DMS53 (cell line): ENCODE measurements around the gene SPSB1.
A peak's percentile ranks its signal among the peaks of the same experiment; 100 is the strongest.

Source experiments
- DNase-seq: peaks from one replicate; lab custom pipeline; 2025; lab: John Stamatoyannopoulos, UW

SPSB1 gene

DNA sequence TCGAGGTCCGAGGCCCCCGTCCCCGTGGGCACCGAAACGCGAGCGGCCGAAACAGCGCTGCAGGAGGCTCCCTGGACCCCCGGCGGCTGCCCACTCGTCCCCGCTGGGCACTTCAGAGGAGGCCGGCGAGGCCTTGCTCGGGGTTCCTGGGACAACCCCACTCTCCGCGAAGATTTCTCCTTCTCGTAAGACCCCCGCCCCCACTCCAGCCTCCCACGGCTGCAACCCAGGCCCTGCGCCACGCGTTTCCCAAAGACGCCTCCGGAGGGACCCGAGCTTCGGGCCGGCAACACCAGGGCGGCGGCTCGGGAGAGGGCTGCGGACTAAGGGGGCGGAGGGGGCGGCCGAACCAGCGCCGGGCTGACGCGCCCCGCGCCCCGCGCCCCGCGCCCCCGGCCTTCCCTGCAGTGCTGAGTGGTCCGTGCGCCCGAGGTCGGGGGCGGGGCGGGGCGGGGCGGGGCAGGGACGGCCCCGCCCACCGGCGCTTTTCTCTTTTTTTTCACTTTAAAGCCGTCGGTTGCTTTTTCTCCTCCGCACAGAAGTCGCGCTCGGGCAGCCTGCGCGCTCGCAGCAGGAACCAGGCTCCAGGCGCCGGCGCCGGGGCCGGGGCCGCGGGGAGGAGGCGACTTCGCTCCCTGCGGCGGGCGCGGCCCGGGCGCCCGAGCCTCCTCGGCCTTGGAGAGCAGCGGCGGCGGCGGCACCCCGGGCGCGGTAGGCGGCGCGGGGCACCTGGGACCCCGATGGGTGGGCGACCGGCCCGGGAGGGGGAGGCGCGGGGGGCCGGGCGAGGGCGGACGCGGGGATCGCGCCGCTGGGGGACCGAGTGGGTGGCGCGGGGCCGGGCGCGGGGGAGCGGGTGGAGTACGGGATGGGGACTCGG, at the start of gene SPSB1:
TSS of gene SPSB1 (plus strand) at position 534 of the 880 bp plus-strand sequence. CDS start 62,998 bp downstream, outside the sequence.
- peak; percentile 89 for DNase-seq

DNA sequence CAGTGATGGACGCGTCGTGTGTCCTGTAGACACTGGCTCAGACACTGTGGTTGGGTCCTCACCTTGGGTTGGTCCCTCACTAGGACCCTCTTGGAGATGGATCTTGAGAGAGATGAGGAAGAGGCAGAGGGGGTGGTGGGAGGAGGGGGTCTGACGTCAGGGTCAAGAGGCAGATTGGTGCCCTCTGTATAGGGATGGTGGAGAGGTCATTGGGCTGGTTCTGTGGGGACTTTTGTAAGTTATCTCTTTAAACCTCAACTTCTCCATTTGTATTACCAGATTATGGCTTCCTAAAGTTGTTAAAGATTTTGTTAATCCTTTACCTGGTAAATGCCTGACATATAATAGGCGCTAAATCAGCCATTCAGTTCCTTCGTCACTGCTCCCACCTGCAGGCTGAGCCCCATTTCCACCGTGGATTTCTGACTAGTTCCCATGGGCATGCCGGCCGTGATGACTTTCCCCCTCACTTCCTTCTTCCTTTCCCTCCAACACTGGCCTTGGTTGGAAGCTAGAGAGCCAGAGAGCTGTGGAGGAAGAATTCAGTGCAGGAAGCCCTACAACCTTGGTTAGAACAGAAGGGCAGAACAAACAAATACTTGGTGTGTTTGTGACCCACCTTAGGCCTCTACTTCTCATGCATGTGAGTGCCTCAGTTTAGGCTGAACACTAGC, 49.5 kb upstream of the SPSB1 start:
- DNase-seq, result no peak

DNA sequence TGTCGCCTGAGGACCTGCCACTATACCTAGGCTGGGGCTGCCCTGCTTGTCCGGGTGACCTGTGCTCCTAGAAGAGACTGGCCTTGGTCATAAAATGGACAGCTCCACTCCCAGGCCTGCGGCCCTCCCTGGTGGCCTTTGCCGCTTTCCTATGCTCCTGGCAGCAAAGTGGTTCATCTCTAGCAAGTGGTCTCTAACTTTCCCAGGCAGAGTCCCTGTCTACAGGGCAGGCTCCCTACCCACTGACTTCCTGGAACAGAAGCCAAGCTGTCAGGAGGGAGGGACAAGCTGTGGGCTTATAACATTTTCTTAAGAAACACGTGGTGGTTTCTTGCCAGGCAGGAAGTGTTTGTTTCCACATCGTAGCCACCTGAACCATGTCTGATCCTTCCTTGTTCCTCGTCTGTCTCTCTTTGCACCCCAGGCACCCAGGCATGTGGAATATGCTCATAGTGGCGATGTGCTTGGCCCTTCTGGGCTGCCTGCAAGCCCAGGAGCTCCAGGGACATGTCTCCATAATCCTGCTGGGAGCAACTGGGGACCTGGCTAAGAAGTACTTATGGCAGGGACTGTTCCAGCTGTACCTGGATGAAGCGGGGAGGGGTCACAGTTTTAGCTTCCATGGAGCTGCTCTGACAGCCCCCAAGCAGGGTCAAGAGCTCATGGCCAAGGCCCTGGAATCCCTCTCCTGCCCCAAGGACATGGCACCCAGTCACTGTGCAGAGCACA, 48.0 kb upstream of the SPSB1 start:
- DNase-seq, result no peak

DNA sequence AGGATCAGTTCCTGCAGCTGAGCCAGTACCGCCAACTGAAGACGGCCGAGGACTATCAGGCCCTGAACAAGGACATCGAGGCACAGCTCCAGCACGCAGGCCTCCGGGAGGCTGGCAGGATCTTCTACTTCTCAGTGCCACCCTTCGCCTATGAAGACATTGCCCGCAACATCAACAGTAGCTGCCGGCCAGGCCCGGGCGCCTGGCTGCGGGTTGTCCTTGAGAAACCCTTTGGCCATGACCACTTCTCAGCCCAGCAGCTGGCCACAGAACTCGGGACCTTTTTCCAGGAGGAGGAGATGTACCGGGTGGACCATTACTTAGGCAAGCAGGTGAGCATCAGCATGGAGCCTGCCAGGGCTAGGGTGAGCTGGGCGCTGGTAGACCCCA, 47.5 kb upstream of the SPSB1 start:
- DNase-seq, result no peak

DNA sequence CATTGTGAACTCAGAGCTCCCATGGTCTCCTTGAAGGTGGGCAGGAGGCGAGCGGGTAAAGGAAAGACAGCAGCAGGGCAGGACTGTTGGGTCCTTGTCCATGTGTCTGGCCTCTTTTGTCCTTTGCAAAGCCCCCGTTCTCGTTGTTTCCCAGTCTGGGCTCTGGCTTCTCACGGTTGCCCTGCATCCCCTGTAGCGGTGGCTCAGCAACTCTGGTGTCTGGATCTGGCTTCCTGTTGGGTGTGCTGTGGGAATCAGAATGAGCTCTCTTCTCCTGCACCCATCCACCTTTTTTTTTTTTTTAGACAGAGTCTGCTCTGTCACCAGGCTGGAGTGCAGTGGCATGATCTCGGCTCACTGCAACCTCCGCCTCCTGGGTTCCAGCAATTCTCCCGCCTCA, 47.0 kb upstream of the SPSB1 start:
- no peak for DNase-seq

DNA sequence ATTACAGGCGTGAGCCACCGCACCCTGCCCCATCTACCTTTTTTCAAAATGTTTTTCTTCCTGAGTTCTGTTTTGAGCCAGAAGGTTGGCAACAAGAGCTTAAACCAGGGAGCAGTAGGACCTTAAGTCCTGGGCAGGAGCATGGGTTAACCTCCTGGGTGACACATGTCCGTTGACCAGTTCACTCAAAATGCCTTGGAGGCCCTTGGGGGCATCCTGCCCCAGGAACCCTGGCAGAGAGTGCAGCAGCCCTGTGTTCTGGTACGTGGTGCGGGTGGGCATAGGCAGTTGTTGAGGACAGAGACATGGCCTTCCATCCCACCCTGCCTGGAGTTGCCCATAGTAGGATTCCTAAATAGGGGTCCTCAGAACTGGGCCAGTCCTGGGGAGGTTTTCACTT, 46.5 kb upstream of the SPSB1 start:
- DNase-seq, result no peak

DNA sequence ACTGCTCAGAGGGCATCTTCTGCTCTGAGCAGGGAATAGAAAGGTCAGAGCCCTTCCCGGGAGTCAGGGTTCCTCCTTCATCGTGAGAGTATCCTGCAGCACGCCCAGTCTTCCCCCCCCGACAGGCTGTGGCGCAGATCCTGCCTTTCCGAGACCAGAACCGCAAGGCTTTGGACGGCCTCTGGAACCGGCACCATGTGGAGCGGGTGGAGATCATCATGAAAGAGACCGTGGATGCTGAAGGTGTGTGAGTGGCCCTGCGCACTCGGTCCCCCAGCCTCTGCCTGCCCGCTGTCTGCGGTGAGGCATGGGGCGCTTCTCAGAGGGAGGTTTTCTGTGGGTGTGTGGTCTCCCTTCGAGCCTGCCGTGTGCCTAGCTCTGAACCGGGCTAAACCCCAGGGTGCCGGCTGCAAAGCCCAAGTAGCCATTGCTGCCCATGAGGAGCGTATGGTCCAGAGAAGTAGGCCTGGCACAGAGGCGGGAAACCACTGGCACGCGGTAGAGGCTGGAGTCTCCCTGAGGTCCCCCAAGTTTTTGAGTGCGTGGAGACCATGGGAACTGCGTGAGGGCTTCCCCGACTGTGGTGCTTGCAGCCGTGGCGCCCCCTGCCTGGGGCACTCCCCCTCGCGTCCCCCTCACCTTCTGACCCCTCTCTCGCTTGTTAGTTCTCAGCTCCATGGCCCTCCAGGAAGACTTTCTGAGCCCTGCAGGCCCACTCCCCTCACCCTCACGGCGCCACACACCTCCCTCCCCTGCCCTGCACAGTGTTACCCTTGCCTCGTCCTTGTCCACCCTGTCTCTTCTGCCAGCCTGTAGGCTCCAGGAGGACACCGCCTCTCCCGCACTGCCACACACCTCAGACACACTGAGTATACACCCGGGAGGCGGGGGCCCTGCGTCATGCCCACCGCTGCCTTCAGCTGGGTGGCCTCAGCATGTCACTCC, 45.6 kb upstream of the SPSB1 start:
- no peak for DNase-seq

DNA sequence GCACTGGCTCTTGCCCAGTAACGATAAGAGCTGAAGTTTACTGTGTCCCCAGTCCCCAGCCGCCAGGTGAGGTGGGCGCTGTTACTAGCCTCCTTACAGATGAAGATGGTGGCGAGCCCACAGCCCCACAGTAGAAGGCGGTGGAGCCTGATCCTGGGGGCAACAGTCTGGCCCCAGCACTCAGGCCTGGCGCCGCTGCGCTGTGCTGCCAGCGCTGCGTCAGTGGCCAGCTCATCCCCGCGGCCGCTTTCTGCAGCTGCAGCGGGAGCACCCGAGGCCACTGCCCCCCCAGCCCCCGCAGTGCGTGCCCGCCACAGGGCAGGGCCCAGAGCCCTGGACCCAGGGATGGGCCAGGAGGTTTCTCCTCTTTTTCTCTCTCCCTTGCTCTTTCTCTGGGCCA, 44.8 kb upstream of the SPSB1 start:
- no peak for DNase-seq

DNA sequence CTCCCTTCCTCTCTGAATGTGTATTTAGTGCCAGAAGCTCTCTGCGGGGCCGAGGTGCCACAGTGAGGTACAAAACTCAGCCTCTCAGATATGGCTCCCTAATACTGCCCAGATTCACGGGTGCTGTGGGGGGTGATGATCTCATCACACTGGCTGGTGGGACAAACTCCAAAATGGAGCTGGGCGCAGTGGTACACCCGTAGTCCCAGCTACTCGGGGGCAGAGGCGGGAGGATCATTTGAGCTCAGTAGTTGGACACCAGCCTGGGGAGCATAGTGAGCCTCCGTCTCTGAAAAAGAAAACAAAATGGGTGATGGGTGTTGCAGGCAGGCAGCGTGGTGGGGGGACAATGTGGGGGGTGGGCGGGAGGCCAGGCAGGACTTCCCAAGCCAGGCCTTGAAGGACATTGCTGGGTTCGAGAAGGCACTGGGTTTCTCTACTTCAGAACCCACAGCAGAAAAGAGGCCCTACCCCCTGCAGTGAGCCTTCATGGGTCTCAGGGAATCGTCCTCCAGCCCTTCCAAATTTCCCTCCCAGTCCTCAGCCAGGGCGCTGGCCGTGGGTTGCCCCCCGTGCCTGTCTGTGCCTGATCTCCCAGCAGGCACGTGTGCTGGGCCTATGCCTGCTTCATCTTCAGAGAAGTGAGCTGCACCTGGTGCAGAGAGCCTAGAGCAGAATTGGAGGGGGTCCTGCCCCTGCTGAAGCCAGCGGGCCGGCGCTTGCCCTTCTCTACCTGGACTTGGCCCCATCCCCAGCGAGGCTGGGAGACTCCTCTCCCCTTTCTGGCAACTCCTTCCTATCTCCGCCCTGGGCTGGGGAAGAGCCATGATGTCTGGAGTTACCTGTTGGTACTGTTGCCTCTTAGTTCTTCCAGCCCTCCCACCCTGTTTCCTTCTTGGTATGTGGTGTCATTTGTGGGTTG, 44.1 kb upstream of the SPSB1 start:
- no peak for DNase-seq

DNA sequence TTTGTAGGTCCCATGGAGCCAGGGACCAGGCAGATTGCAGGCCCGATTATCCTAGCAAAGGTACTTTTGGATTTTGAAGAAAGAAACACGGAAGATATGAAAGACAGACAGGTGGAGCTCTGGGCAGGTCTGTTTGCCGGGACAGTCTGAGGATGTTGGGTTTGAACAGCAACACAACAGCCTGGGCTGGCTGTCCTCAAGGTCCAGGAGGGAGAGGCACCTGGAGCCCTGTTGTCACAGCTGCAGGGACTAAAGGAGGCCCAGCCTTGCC, 43.5 kb upstream of the SPSB1 start:
- peak; percentile 30 for DNase-seq

DNA sequence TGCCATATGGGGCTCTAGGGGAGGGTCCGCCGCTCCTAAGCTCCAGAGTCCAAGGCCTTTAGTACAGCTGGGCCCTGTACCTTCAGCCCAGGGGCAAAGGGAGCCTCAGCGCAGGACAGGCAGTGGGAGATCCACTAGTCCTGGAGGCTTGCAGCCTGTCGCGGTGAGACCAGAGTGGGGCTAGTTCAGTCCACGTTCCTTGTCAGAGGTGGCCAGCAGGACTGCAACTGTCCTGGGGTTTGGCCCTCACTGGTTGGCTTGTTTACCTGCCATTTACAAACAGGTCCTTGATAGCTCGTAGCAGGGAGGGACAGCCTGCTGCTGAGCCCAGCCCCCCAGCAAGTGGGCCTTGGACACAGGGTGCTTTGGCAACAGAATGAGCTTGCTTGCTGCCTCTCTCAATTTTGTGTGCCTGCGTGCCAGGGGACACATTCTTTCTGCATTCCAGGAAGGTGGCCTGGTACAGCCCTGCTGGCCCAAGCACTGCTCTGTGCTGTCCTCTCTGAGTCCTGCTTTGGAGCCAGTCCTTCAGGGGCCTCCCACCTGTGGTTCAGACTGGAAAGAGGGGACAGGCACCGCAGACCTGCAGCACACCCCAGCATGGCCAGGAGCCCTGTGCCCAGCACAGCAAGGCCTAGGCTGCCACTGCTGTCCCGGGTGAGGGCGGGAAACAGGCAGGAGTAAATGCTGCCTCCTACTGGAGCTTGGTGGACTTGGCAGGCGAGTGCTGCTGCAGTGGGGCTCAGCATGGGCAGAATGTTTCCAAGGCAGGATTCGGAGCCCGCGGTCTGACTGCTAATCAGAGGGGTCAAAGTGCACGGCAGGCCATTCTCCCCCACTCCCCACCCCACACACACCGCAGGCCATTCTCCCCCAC, 42.9 kb upstream of the SPSB1 start:
- peak; percentile 53 for DNase-seq

DNA sequence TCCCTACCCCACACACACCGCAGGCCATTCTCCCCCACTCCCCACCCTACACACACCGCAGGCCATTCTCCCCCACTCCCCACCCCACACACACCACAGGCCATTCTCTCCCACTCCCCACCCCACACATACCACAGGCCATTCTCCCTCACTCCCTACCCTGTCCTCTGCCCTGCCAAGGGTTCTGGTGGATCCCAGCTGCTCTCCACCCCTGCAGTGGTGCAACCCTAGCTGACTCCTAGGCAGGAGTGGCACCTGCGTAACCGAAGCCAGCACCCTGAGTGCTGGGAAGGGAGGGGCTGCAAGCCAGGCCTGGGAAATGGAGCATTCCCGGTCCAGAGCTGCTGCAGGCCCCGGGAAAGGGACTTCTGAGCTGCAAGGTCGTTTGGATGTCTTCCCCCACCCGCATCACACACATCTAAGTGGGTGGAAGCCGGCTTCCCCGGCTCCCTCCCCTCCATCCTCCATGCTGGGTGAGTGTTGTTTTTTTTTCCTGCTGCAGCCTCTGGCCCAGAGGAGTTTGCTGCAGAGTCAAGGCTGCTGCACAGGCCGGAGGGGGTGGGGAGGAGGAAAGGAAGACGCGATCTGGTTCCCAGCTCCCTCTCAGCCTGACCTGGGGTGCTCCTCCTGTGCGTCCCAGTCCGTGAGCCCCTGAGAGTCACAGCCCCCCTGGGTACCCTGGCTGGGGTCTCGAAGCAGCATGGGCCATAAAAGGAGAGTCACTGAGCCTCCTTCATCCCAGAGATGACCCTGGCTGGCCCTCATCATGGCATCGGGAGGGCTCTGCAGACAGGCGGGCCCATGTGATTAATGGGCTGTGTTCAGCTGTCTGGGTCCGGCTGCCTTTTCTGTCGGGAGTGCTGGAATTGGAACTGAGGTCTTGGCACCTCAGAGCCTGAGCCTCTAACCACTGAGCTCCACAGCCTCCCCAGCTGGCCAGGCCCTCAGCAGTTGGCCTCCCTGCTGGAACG, 42.0 kb upstream of the SPSB1 start:
- DNase-seq, result no peak

DNA sequence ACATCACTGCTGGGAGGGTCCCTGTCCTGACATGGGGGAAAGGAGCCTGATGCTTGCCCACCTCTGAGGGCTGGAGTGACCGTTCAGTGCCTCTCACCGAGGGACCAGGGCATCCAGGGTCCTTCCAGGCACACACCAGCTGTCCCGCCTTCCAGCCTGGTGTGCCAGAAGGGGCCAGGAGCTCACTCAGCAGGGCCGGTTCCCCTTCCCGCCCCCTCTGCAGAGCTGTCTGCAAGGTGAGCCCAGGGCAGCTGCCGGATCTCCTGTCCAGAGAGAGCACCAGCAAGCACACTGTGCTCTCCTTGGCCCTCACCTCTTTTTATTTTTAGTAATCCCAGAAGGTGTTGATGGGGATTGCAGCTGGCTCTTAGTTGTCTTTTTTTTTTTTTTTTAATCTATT, 41.2 kb upstream of the SPSB1 start:
- DNase-seq, result no peak

DNA sequence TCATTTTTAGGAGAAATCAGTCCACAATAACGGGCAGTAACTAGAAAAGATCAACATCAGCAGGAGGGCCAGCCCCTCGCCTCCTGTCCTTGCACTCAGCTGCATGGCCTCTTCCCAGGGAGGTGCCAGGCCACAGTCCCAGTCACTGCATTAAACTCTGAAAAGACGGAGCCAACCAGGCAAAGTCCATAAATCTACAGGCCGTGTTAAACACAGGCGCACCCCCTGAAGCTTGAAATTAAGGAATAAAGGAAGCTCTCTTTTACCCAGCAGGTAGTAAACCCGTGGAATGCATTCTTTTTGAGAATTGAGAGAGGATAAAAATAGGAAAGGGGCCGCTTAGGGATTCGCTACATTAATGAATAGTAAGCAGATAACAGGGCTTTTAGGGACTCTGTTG, 39.7 kb upstream of the SPSB1 start:
- no peak for DNase-seq

DNA sequence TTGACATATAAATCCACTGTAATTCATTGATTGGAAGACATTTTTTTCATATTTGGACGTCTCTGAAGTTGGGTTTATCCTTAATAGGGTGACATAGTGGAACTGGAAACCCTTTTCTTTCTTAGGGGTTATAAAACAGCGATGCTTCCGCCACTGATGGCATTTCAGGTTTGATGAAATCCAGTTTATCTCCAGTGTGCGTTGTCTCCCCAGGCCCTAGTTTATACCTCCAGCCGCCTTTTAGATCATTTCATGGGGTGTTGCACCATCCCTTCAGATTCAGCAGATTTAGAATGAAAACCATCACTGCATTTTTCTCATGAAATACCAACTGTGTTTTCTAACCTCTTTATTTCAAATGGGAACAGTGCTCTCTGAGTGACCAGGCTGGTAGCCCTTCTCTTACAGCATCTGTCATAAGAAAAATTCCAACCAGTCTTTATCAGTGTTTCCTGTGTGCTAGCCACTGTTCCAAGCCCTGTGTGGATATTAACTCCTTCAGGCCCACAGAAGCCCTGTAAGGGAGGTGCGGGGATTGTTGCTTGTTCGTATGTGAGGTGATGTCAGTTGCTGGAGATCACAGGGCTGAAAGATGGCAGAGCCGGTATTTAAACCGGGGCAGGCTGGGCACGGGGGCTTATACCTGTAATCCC, 39.1 kb upstream of the SPSB1 start:
- no peak for DNase-seq

DNA sequence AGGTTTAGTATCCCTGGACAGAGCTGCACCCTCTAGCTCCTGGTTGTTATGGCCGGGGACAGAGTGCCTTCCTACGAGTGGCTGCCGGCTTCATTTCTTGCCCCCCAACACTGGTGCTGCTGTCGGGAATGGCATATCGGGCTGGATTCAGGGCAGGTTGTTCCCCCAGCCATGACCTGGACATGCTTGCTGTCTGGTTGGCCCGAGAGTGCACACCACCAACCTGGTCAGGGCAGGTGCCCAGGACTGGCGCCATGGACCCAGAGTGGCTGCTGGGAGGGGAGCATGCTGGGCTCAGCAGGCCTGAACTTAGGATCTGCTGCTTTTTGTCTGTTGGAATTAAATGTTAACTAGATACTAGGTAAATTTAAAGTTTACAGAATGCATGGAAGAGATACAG, 36.4 kb upstream of the SPSB1 start:
- DNase-seq, result no peak

DNA sequence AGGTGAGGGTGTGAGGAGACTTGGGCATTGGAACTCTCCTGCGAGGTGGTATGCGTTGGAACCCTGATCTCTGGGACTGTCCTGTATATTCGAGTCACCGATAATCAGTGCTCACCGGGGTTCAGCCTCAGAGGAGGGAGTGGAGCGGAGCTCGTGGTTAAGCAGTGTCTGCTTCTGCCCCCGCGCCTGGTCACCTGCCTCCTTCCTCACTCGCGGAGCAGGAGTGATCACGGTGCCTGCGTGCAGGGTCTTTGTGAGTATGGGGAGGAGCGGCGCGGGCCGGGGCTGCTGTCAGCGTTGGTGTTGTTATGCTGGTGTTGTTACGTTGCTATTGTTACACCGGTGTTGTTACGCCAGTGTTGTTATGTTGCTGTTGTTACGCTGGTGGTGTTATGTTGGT, 34.8 kb upstream of the SPSB1 start:
- peak; percentile 15 for DNase-seq

DNA sequence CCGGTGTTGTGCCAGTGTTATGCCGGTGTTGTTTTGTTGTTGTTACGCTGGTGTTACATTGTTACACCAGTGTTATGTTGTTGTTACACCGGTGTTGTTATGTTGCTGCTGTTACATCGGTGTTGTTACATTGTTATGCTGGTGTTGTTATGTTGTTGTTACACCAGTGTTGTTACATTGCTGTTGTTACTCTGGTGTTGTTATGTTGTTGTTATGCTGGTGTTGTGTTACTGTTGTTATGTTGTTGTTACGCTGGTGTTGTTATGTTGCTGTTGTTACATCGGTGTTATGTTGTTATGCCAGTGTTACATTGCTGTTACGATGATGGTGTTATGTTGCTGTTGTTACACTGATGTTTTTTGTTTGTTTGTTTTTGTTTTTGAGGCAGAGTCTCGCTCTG, 34.1 kb upstream of the SPSB1 start:
- DNase-seq, result peak; percentile 12
